HCT116 (cell line): Measurements from ENCODE around the gene DEPDC1B. TPM values are rescaled to one million over a fixed set of nuclear protein-coding genes. Genes with fewer than 3 reads are reported as not detected.

Experiments used
- ATAC-seq: fragments of 200-7000 bp; cut with Tn5 transposase; 2 replicates; pipeline ENCODE4 v1.9.1; 2020; ENCODE audit warnings: mild to moderate bottlenecking, moderate library complexity
- BruUV-seq: library from RNA; stranded (reverse); fragments of 400-500 nt; replicated peaks from 2 replicates; lab custom pipeline; 2021; lab: Mats Ljungman, UMichigan
- CTCF ChIA-PET: fragments of 300-600 bp; sonication (Branson Sonifier 250); formaldehyde crosslinking; loops from one replicate; lab custom pipeline; 2021; ENCODE audit warnings: antibody characterized with exemption; lab: Charles Lee
- POLR2A ChIA-PET: fragments of 300-600, 350-600 bp; sonication (Branson Sonifier 250); formaldehyde crosslinking; loops from one replicate; lab custom pipeline; 2021; ENCODE audit warnings: antibody characterized with exemption; lab: Charles Lee
- RAD21 ChIA-PET, 2 experiments: fragments of 300-600 bp; sonication (Branson Sonifier 250); formaldehyde crosslinking; loops; one replicate each; lab custom pipeline; 2023; ENCODE audit warnings: low total read pairs in 2 of 2; ENCODE audit not compliant: uncharacterized antibody in 2 of 2, unreplicated experiment in 2 of 2, low non-redundant PET in 1 of 2; lab: Charles Lee
- DNase-seq: peaks from one replicate; pipeline ENCODE4 v3.0.0-alpha.2; 2010; ENCODE audit warnings: low read depth, low spot score
- H2AFZ ChIP-seq: fragments of 200-600 bp; shearing (Covaris generic), sonication (generic); 2 replicates; pipeline ENCODE4 v1.6.1; 2017; ENCODE audit warnings: low read depth, mixed run types, mixed read lengths, antibody characterized with exemption, low read length; ENCODE audit not compliant: poor library complexity, severe bottlenecking
- H3K27ac ChIP-seq: 2 replicates; pipeline ENCODE4 v1.5.1; 2012; ENCODE audit warnings: low read depth, low read length
- H3K27me3 ChIP-seq: fragments of 200-600 bp; sonication (generic); 2 replicates; pipeline ENCODE4 v1.6.1; 2016; ENCODE audit warnings: mixed run types, low read length, mixed read lengths; ENCODE audit not compliant: insufficient read depth
- H3K36me3 ChIP-seq, 2 experiments: fragments of 200-500 bp in 1 of 2; fragments of 200-600 bp in 1 of 2; sonication (Bioruptor generic) in 1 of 2; sonication (generic) in 1 of 2; 2 replicates each; pipeline versions ENCODE4 v1.5.1 to v1.6.1; 2014 to 2016; ENCODE audit warnings: low read length in 2 of 2, inconsistent platforms in 1 of 2, mixed read lengths in 1 of 2, mixed run types in 1 of 2; ENCODE audit not compliant: insufficient read depth in 2 of 2, control insufficient read depth in 1 of 2
- H3K4me1 ChIP-seq, 2 experiments: fragments of 200-600 bp in 1 of 2; sonication (generic) in 1 of 2; 2 replicates each; pipeline versions ENCODE4 v1.5.1 to v1.6.1; 2012 to 2017; ENCODE audit warnings: low read length in 2 of 2, inconsistent platforms in 1 of 2, mild to moderate bottlenecking in 1 of 2, mixed read lengths in 1 of 2, mixed run types in 1 of 2, moderate library complexity in 1 of 2; ENCODE audit not compliant: insufficient read depth in 2 of 2, control insufficient read depth in 1 of 2
- H3K4me2 ChIP-seq: fragments of 200-600 bp; sonication (generic); 2 replicates; pipeline ENCODE4 v1.6.1; 2017; ENCODE audit warnings: mixed run types, low read length, mixed read lengths
- H3K4me3 ChIP-seq, 2 experiments: fragments of 200-600 bp in 1 of 2; sonication (generic) in 1 of 2; replicated peaks in 1 of 2; 2 replicates each; pipeline ENCODE4 v1.5.1; 2011 to 2016; ENCODE audit warnings: low read length in 2 of 2, control low read depth in 1 of 2, low read depth in 1 of 2, mild to moderate bottlenecking in 1 of 2, mixed read lengths in 1 of 2, mixed run types in 1 of 2
- H3K79me2 ChIP-seq: fragments of 200-600 bp; sonication (generic); 2 replicates; pipeline ENCODE4 v1.6.1; 2017; ENCODE audit warnings: mild to moderate bottlenecking, mixed run types, low read length, moderate library complexity, mixed read lengths; ENCODE audit not compliant: insufficient read depth
- H3K9ac ChIP-seq: fragments of 200-600 bp; sonication (generic); 2 replicates; pipeline ENCODE4 v1.6.1; 2016; ENCODE audit warnings: low read length, mixed read lengths
- H3K9me2 ChIP-seq: fragments of 200-600 bp; sonication (generic), shearing (Covaris generic); 2 replicates; pipeline ENCODE4 v1.6.1; 2017; ENCODE audit warnings: mixed run types, mild to moderate bottlenecking, moderate library complexity; ENCODE audit not compliant: insufficient read depth
- H3K9me3 ChIP-seq, 2 experiments: fragments of 200-500 bp in 1 of 2; fragments of 200-600 bp in 1 of 2; sonication (Bioruptor generic) in 1 of 2; sonication (generic) in 1 of 2; 2 replicates each; pipeline ENCODE4 v1.6.1; 2014 to 2017; ENCODE audit warnings: low read length in 2 of 2, mixed read lengths in 2 of 2, inconsistent platforms in 1 of 2, low read depth in 1 of 2, mild to moderate bottlenecking in 1 of 2, mixed run types in 1 of 2, moderate library complexity in 1 of 2; ENCODE audit not compliant: control insufficient read depth in 1 of 2, insufficient read depth in 1 of 2
- H4K20me1 ChIP-seq: fragments of 200-600 bp; sonication (generic), shearing (Covaris generic); 2 replicates; pipeline ENCODE4 v1.6.1; 2017; ENCODE audit warnings: mixed run types, mild to moderate bottlenecking, moderate library complexity; ENCODE audit not compliant: insufficient read depth
- CBX3 ChIP-seq: IDR thresholded peaks from 2 replicates; pipeline ENCODE4 v1.6.1; 2012; ENCODE audit warnings: low read depth
- EGR1 ChIP-seq: IDR thresholded peaks from 2 replicates; pipeline ENCODE4 v1.6.1; 2012; ENCODE audit warnings: low read depth
- EZH2 ChIP-seq: fragments of 200-600 bp; sonication (generic); IDR thresholded peaks from 2 replicates; pipeline ENCODE4 v1.6.1; 2017; ENCODE audit warnings: antibody characterized with exemption, mixed run types
- EZH2phosphoT487 ChIP-seq: fragments of 200-600 bp; IDR thresholded peaks from 2 replicates; pipeline ENCODE4 v1.6.1; 2018; ENCODE audit warnings: antibody characterized with exemption, borderline replicate concordance
- JUND ChIP-seq: IDR thresholded peaks from 2 replicates; pipeline ENCODE4 v1.6.1; 2012
- RAD21 ChIP-seq: IDR thresholded peaks from 2 replicates; pipeline ENCODE4 v1.6.1; 2012; ENCODE audit warnings: low read depth, mild to moderate bottlenecking
- SRF ChIP-seq: IDR thresholded peaks from 2 replicates; pipeline ENCODE4 v1.6.1; 2012; ENCODE audit warnings: low read depth
- ZNF274 ChIP-seq: fragments of 200-500 bp; sonication (Bioruptor generic); IDR thresholded peaks from 2 replicates; pipeline ENCODE4 v1.6.1; 2014; ENCODE audit warnings: mild to moderate bottlenecking, low read depth, low read length, inconsistent platforms
- intact Hi-C: fragments of 100-400 bp; cut with micrococcal nuclease; formaldehyde crosslinking; loops from 2 replicates; pipeline ENCODE4 v1.10.0; 2022
- total RNA-seq: library from RNA; stranded (reverse); gene quantifications from one replicate; pipeline ENCODE4 v1.2.1, GENCODE V29; 2021; ENCODE audit not compliant: unreplicated experiment
- TF ChIP-seq, protein P1 (sequence below), 3 experiments: fragments of 200-600 bp in 1 of 3; sonication (generic) in 1 of 3; IDR thresholded peaks in 2 of 3; conservative IDR thresholded peaks in 1 of 3; 2 replicates each; pipeline ENCODE4 v1.5.1; 2012 to 2017; ENCODE audit warnings: low read depth in 2 of 3, low read length in 2 of 3, antibody characterized with exemption in 1 of 3, borderline replicate concordance in 1 of 3, control low read depth in 1 of 3, mild to moderate bottlenecking in 1 of 3, mixed read lengths in 1 of 3, mixed run types in 1 of 3, moderate library complexity in 1 of 3; ENCODE audit not compliant: insufficient read depth in 1 of 3
- TF ChIP-seq, protein P2 (sequence below): IDR thresholded peaks from 2 replicates; pipeline ENCODE4 v1.6.1; 2011; ENCODE audit warnings: mild to moderate bottlenecking, low read length, moderate library complexity; ENCODE audit not compliant: insufficient replicate concordance; ENCODE audit errors: extremely low read depth

The DEPDC1B gene
- total RNA-seq, 1 experiment from 2014 or later, result 39.7 TPM

GRCh38 chr5:60586307-60586901 lies 113.6 kb downstream of the DEPDC1B start:
- Histone ChIP-seq H3K27ac (no peak overlapping the region), H2AFZ (no peak overlapping the region), H3K9me3 (no peaks in the 10 kb centered on the region), H3K4me2 (no peak overlapping the region)
- ATAC-seq (no peak), DNase-seq (peak; percentile 2)
- RAD21 ChIA-PET, result no interaction called here
- TF ChIP-seq ZNF274 (no peak), EZH2 (no peak), SRF (no peak), RAD21 (peak; percentile 33; the same call in 1 of the 2 replicates)
- TF ChIP-seq, protein P1, sequence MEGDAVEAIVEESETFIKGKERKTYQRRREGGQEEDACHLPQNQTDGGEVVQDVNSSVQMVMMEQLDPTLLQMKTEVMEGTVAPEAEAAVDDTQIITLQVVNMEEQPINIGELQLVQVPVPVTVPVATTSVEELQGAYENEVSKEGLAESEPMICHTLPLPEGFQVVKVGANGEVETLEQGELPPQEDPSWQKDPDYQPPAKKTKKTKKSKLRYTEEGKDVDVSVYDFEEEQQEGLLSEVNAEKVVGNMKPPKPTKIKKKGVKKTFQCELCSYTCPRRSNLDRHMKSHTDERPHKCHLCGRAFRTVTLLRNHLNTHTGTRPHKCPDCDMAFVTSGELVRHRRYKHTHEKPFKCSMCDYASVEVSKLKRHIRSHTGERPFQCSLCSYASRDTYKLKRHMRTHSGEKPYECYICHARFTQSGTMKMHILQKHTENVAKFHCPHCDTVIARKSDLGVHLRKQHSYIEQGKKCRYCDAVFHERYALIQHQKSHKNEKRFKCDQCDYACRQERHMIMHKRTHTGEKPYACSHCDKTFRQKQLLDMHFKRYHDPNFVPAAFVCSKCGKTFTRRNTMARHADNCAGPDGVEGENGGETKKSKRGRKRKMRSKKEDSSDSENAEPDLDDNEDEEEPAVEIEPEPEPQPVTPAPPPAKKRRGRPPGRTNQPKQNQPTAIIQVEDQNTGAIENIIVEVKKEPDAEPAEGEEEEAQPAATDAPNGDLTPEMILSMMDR (IDR thresholded peaks at IDR 0.05 in 2 of 3, conservative IDR thresholded peaks at IDR 0.05 in 1 of 3; ENCODE audit: borderline replicate concordance in 1 of 3, insufficient read depth in 1 of 3, low read depth in 2 of 3, low read length in 2 of 3), result peak in 2 of 3 experiments; percentile 19 to 42; a peak in 3 of 6 replicates
- TF ChIP-seq, all 23 proteins: peak for 2
- no peaks in the 10 kb centered on the region for H3K9me2 ChIP-seq
- H3K4me3 ChIP-seq, result no peak overlapping the region
- H3K4me1 ChIP-seq, result no peaks in the 10 kb centered on the region
- no peaks in the 10 kb centered on the region for H3K36me3 ChIP-seq
- BruUV-seq, result no TSS peak
- intact Hi-C loops, result loop anchor here (2.0 to 5.0 kb wide), 2 partner anchors 292 to 774 kb away; no protein-coding TSS in a partner anchor
- H3K27me3 ChIP-seq, result no peaks in the 10 kb centered on the region
- H3K79me2 ChIP-seq, result no peaks in the 10 kb centered on the region
- H4K20me1 ChIP-seq, result no peaks in the 10 kb centered on the region
- CTCF ChIA-PET, result no interaction called here
- POLR2A ChIA-PET, result no interaction called here
- no peak overlapping the region for H3K9ac ChIP-seq

- ChIA-PET CTCF (no interaction called here), RAD21 (no interaction called here), POLR2A (no interaction called here)
- Histone ChIP-seq H3K4me3 (no peak overlapping the region), H3K36me3 (no peaks in the 10 kb centered on the region), H3K9ac (no peak overlapping the region), H3K4me2 (no peak overlapping the region), H2AFZ (no peak overlapping the region), H3K4me1 (no peaks in the 10 kb centered on the region), H3K27ac (no peak overlapping the region), H4K20me1 (no peaks in the 10 kb centered on the region), H3K9me3 (no peaks in the 10 kb centered on the region), H3K9me2 (no peaks in the 10 kb centered on the region)
- no peak for DNase-seq
- BruUV-seq, result no TSS peak
- ATAC-seq, result no peak
- TF ChIP-seq EGR1, result no peak
- TF ChIP-seq, protein P2, sequence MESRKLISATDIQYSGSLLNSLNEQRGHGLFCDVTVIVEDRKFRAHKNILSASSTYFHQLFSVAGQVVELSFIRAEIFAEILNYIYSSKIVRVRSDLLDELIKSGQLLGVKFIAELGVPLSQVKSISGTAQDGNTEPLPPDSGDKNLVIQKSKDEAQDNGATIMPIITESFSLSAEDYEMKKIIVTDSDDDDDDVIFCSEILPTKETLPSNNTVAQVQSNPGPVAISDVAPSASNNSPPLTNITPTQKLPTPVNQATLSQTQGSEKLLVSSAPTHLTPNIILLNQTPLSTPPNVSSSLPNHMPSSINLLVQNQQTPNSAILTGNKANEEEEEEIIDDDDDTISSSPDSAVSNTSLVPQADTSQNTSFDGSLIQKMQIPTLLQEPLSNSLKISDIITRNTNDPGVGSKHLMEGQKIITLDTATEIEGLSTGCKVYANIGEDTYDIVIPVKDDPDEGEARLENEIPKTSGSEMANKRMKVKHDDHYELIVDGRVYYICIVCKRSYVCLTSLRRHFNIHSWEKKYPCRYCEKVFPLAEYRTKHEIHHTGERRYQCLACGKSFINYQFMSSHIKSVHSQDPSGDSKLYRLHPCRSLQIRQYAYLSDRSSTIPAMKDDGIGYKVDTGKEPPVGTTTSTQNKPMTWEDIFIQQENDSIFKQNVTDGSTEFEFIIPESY, result no peak
- TF ChIP-seq CBX3, result no peak
- no peak for TF ChIP-seq JUND
- no peak for TF ChIP-seq EZH2phosphoT487
- TF ChIP-seq, all 23 proteins: peak for 0
- H3K27me3 ChIP-seq, result no peaks in the 10 kb centered on the region
- intact Hi-C loops, result loop anchor here (2.0 to 5.0 kb wide), 2 partner anchors 291 to 773 kb away; no protein-coding TSS in a partner anchor
- H3K79me2 ChIP-seq, result no peaks in the 10 kb centered on the region
Measured at GRCh38 chr5:60585618-60586017, 114.3 kb downstream of the DEPDC1B start.
